Measurements from ENCODE around the gene PTPN21.

PTPN21 gene

DNA sequence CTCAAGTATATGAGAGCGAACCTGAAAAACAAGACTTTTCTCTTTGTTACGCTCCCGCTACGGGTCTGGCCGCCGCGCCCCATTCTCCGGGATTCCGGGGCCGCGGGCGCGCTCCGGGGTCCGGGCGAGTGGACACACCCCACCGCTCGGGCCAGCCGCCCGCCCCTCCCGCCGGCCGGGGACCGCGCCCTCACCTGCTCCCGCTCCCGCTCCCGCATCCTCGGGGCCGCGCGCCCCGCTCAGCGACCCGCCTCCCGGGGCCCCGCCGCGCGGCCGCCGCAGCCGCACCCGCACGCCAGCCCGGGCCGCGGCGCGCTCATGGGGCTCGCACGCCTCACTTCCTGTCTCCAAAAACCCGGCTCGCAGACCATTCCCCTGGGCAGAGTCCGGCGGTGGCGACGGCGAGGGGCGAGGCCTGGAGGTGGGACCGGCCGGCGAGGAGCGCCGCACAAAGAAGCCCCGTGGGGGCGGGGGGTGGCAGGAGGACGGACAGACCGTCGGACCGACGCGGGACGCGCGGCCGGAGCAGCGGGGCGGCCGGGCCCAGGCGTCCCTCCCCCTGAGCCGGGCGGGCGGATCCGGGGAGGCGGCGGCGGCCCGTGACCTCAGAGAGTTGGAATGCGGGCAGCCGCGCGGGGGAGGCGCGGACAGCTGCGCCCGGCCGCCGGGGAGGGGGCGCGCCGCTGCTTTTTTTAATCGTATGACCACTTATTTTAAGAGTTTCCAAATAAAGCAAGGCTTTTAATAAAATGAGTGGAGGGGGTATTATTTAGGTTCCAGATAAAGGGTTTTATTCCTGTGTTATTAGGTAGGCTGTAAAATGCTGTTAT is at the start of gene PTPN21:
Gene PTPN21 (minus strand): TSS at position 551 of the 830 bp plus-strand sequence. CDS start 4,590 bp downstream, outside the sequence.
- peak; percentile 74 for DNase-seq (ENCODE audit: low read depth)

DNA sequence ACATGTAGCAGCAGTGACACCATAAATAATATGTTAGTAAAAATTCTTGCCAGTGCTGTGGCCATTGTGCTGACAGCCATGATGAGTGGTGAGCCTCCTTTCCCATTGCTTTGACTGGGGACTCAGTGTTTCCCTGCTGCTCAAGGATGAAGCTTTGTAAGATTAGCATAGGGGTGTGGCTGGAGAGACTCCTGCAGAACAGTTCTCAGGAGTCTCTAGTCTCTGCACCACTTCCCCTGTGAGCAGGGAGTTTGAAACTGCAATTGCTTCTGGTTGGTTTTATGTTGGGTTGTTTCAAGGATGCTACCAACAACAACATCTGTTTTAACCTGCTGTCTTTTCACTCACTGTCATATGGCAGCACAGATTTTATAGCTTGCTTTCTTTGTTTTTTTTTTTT is 49.4 kb upstream of the PTPN21 start:
- no peak for DNase-seq (ENCODE audit: low read depth)

DNA sequence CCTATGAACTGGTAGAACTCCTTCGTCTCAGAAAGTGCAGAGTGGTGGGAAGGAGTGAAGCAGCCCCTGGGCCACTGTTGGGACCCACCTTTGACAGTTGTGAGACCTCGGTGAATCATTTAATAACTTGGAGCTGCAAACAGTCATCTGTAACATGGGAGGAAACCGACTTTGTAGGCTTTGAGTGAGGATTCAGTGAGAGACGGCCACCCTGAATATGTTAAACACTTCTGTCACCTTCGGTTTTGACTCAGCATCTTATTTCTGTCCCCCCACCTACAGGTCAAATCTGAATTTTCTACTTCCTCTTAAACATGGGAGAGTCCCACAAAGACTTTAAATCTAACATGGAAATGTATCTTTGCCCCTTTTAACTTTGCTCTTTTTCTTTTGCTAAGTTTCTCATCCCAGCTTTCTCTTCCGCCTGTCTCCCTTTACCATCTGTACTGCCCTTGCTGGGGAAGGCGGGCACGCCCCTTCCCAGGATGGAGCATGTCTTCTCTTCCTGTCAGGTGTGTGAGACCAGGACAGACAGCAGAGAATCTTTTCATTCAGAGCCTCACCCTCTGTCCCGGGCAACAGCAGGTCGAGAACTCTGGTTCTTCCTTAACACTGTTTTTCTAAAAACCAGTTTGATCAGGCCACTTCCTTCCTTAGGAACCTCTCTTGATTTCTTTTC is 45.1 kb upstream of the PTPN21 start:
- DNase-seq (ENCODE audit: low read depth) = no peak

DNA sequence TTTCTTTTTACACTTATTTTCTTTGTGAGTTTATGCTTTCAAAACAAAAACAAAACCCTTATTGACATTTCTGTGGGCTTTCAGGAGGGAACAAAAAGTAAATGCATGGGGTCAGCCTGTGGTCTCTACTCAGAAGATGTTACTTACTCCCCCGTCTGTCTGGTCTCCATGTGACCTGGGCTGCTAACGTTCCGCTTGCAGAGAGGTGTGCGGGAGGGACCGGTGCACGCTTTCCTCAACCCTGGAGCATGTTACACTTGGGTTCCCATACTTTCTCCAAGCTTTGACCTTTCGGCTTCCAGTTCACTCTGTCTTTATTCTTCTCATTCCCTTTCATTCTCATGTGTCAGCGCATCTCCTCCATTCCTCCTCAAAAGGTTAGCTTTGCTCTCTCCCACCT is 44.5 kb upstream of the PTPN21 start:
- no peak for DNase-seq (ENCODE audit: low read depth)

DNA sequence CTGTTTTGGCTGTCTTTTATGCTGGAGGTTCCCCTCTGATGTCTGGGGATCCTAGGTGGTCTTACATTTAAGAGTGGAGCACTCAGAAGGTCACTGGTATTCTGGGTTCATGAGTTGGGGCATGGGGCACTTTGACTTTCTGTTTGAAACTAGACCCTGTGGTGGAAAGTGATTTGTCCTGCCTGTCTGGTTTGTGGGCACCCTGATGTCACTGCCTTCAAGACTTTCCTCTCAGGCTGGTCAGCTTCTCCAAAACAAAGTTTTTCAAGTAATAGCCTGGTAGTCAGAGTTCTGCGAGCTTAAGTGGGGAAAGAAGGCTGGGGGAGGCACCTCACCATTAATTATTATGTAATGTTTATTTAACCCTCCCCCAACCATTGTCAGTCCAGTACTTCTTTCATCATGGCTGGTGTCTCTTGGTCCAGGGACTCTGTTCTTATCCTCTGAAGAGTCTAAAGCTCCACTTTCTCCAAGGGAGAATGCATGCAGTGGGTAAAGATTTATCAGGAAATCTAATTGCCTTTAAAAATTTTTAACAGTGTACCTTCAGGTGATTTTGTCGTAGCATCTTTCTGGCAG is 43.4 kb upstream of the PTPN21 start:
- DNase-seq (ENCODE audit: low read depth) = no peak

DNA sequence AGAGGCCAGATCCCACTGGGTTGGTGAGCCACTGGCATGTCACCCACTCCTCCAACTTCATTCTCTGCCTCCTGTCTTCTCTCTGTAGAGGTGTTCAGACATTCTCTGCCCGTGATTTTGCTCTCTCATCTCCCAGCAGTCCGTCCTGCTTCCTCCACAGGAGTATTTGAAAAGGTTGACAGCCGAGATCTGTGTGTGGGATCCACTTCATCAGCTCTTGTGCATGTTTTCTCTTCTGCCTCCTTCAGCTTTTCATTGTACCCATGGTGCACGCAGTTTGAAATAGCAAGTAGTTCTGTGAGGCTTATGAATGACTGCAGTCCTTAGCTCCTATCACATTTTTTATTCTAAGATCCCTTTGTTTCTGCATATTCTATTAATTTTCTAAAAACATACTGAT is 42.8 kb upstream of the PTPN21 start:
- DNase-seq (ENCODE audit: low read depth) = no peak

DNA sequence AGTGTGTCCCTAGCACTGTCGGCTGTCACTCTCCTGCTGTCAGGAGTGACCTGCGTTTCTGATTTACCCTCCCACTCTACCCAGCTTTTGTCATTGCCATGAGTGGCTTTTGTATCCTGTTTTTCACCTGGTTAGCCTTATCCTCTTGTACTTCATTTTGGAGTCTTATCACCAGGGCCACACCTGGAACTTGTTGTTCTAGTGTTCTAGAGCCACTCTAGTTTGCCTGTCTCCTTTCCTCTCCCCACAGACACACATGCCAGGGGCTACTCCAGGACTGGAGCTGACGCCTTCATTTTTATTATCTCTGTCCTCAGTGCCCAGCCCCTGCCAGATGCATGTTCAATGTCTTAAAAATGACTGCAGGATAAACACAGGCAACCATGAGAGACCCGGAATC is 42.2 kb upstream of the PTPN21 start:
- DNase-seq (ENCODE audit: low read depth) = no peak

DNA sequence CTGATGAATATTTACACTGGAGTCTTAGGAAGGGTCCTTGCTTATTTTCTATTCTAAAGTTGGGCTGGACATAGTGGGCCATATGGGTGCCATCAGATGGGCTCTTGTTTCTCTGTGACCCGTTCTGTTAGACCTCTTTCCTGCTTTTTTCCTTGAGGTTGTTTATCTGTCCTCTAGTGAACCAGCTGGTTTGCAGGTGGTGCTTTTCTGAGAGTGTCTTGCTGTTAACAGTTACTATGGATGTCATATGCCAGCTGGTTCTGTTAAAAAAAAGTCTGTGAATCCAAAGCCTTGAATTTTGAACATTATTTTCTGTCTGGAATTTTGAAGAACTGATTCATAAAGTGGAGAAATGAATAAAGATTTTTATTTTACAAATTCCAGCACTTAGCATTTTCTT is 37.2 kb upstream of the PTPN21 start:
- DNase-seq (ENCODE audit: low read depth) = no peak

DNA sequence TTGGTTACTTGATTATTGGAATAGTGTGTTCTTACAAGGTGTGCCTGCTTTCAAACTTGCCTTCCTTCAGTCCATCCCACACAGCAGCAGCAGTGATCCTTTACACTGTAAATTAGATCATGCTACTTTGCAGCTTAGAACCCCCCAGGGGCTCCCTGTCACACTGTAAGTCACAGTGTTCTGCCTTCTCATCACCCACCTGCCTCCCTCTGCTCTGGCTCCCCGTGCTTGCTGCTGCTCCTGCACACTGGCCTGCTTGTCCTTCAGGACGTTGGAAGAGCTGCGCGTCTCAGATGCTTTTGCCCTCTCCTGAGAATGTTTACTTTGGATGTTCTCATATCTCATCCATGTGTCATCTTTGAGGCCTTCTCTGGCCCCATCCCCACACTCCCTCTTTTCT is 35.4 kb upstream of the PTPN21 start:
- no peak for DNase-seq (ENCODE audit: low read depth)

DNA sequence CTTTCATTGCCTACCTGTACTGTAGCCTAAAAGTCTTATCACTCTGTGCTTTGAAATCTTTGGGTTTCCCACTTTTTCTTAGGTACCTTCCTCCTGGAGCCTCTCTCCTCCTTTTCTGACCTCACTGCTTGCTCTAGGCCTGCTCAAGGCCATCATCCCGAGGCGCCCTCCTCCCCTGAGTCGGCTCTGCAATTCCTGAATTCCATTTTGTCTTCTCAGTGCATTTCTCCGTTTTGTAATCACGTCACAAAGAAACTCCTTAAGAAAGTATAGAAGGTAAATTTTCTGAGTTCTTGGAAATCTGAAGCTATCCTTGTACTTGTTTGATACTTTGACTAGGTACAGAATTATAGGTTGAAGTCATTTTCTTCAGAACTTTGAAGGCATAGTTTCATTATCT is 33.3 kb upstream of the PTPN21 start:
- no peak for DNase-seq (ENCODE audit: low read depth)

DNA sequence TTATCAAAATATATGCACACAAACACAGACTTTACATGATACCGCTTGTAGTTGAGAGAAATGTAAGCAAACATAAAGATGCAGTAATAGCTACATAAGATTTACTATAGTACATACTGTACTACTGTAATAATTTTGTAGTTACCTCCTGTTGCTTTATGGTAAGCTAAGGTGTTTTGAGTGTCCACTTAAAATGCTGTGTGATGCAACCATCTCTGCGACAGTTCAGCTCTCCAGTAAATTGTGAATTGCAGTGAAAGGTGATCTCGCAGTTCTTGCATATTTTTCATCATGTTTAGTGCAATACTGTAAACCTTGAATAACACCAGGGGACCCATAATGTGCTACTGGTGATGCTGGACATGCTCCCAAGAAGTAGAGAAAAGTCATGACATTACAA is 29.6 kb upstream of the PTPN21 start:
- no peak for DNase-seq (ENCODE audit: low read depth)

DNA sequence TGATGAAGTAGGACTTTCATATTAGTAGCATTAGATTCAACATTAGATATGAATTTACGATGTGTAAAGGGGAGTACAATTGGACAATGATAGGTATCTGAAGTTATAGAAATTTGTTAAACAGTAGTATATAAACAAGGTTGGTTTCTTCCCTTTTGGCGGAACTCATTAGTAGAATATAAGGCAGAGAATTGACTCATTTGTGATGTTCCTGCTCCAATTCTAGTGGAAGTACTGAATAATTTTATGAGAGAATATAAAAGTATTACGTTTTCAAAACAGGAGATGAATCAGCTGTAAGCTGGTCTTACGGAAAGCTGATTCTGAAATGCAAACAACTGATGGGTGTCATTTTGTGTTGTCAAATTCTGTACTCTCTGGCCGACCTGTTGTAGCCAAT is 21.4 kb upstream of the PTPN21 start:
- no peak for DNase-seq (ENCODE audit: low read depth)

DNA sequence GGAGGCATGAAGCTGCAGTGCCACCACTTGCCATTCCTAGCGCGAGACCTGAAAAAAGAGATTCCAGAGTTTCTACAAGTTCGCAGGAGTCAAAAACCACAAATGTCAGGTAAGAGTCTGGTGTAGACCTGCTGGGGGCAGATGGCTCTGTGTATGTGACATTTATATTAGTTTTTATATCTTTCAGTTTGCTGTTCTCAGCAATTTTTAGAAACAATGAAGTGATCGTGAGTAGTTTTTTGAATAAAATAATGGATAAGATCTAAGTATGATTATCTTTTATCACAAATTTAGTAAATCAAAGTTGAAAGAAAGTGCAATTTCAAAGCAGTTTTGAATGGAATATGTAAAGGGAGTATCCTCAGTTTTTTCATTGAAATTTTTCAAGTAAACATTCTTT is 17.3 kb upstream of the PTPN21 start:
- no peak for DNase-seq (ENCODE audit: low read depth)

DNA sequence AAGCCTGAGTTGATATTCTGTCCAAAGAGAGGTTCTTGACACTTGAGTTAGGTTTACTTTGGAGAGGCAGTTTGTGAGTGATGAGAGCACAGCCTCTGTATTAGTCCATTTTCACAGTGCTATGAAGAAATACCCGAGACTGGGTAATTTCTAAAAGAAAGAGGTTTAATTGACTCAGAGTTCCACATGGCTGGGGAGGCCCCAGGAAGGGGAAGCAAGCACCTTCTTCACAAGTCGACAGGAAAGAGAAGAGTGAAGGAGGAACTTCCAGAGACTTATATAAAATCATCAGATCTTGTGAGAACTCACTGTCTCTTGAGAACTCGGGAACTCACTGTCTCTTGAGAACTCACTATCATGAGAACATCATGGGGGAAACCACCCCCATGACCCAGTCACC is 13.4 kb upstream of the PTPN21 start:
- no peak for DNase-seq (ENCODE audit: low read depth)

DNA sequence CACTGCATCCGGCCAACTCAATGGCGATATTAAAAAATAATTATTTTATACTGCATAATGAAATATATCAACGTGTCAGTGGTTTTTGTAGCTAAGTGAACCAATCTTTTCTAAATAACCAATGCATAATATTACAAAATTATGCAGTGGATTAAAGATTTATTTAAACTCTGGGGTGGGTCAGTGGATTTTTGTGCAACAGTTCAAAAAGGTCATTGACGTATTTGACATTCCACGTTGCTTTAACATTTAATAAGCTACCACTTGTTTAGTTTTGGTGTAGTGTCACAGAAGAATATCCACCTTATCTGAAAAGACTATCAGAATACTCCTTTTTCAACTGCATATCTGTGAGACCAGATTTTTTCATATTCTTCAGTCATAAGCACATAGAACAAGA is 10.6 kb upstream of the PTPN21 start:
- DNase-seq (ENCODE audit: low read depth) = no peak

DNA sequence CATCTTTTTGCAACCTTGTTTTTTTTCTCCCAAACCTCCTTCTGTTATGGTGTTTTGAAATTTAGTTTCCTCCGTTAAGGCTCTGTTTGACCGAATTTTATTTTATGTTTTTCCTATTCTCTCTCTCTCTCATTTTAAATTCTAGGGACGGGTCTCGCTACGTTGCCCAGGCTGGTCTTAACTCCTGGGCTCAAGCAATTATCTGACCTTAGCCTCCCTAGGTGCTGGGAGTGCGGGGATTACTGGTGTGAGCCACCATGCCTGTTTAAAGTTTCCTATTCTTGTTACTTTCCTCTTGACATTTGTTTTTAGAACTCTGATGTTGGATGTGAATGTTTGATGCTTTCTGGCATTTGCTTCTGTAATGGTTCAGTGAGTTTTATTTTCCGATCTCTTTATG is 9.0 kb upstream of the PTPN21 start:
- no peak for DNase-seq (ENCODE audit: low read depth)

DNA sequence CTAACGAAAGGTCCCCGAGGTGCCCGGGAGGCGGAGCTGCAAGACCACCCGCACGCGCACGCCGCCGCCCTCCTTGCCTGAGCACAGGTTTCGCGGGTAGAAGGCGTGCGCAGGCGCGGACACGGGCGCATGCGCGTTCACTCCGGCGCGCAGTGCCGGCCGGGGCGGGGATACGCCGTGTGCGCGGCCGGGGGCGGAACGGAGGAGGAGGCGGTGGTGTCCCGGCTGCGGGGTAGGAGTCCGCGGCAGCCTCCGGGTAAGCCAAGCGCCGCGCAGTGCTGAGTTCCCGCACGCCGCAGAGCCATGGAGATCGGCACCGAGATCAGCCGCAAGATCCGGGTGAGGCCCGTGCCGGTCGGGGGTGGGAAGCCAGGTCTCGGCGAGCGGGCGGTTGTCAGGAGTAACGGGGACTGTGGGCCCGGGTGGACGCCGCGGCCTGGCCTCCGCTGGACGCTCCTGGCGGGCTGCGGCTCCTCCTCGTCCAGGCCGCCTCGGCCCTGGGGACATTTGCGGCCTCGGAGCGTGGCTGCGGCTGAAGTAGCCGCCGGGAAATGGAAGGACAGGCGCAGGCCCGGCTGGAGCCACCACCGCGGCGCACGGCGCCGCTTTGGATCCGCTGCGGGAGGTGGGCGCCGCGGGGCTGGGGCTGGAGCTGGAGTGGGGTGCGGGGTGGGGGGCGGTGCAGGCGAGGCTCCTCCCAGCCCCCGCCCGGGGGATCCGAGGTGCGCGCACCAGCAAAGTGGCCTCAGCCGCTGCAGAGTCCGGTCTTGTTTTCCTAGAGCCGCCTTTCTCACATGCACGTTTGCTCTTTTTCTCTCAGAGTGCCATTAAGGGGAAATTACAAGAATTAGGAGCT is 8.3 kb upstream of the PTPN21 start, which contains the start of gene ZC3H14:
Gene ZC3H14 (plus strand): TSS at position 207 of the 856 bp plus-strand sequence. CDS start 97 bp downstream, at position 304.
- peak; percentile 83 for DNase-seq (ENCODE audit: low read depth)

DNA sequence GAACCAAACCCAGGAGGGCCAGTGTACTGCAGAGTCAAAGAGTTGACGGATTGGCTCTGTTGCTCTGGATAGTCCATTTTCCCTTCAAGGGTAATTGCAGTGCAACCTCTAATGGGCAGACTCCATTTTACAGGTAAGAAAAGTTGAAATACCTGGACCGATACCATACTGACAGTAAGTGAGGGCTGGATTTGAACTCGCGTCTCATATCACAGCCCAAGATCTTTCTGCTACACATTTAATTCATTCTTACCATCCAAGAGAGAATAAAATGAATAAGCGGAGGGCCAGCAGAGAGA is 7.7 kb upstream of the PTPN21 start:
- DNase-seq (ENCODE audit: low read depth) = no peak

DNA sequence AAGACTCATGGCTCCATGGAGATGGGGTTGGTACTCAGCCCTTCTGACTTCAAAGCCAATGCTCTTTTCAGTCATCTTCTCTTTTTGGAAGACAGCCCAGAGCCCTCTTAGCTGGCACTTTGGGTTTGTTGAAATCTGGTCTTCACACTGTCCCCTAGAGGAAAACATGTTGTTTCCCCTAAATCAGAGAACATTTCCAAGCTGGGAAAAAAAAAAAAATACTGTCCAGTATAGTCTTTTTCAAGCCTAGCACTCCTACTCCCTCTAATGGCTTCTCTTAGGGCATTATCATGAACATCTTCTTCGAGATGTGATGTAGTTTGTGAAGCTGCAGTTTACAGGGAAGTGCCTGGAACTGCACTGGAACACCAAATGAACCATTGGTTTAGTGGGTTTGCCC is 5.0 kb upstream of the PTPN21 start:
- peak; percentile 71 for DNase-seq (ENCODE audit: low read depth)

DNA sequence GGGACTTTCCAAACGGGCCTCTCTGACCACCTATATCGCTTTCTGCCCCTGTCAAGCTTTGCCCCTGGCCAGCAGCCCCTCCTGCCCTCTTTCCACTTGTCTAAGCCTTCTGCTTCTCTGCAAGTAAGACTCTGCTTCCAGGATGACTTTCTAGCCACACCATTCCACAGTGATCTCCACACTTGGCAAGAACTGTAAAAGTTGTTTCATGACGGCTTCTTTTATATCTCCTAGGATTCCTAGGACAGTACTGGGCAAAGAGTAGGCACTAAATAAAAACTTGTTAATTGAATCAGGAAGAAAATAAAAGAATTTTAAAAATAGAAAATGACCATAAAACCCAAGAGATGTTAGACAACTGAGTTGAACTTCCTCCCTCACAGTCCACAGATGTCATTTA is 1.8 kb upstream of the PTPN21 start:
- DNase-seq (ENCODE audit: low read depth) = no peak

DNA sequence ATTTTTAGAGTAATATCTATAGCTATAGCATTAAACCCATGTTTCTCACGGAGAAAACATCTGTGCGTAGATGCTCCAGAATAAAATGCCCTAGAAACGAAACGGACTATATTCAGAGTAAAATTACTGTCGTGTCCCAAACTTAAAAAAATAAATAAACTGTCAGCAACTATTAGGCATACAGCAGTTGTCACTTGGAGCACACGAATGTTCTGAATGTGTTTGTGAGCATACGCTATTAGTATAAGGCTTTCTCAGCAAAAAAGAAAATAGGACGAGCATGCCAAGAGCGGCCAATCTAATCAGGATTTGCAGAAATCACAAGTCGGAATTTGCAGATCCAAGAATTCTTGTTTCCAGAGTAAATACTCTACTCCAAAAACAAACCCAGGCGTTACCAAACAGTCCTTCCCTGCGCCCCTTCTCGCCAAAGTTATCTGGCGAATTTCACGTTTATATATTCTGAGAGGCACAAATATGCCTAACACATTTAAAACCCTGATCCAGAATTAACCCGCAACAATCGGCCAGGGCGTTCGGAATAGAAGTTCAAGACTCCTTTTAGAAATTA is 836 bp downstream of the PTPN21 start:
- DNase-seq (ENCODE audit: low read depth) = peak; percentile 9

DNA sequence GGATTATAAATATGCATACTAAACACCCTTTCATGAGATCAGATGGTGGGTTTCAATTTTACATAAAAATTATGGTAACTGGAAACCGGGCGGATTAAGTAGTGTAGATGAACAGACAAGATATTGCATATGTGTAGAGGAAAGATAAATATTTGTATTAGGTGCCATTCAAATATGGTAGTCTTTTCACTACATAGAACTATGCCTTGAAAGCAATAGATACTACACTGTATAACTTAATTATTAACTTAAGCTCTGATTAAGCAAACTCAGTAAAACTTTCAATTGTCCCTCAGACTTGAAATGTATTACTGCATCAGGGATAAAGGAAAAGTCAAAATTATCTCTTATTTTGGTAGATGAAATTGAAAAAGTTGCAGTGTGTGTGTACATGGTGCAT is 1.9 kb downstream of the PTPN21 start:
- no peak for DNase-seq (ENCODE audit: low read depth)

Measured in fibroblast of gingiva (primary cell).